ENCODE measurements around the gene B4GALT3. TPM values are rescaled to one million over a fixed set of nuclear protein-coding genes. Genes with fewer than 3 reads are reported as not detected.

Gene B4GALT3
- total and polyA plus RNA-seq, 9 of the 15 experiments (the other 6 are each of a cell fraction or from before 2014, with no cell fraction given), result 31.2 to 103 (median 46.1) TPM

DNA sequence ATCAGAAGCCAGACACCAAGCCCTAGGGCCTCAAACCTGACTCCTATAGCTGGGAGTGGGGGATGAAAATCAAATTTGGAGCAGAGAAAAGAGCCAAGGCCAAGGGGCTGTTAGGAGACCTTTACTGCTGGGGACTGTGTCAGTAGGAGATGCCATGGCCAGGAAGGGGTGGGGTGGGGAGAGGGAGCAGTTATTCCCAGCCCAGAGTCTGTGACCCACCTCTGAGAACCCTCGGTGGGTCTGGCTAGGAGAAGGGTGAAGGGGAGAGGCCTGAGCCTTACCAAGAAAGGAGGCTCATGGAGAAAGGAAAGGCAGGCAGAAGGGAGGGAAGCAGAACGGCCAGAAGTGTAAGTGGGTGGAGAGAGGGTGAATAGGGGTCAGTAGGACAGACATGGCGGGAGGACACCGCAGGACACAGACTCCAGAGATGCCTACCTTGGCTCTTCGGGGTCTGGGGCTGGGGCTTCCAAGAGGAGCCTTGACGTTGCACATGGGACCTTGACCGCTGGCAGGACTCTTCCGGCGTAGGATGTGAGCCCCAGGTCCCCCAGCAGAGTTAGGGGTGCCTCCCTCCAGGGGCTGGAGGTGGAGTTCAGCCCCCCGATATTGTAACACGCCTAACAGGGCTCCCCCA lies 20.4 kb upstream of the B4GALT3 start:
- CTCF ChIA-PET (ENCODE audit: low intra/inter-chr PET ratio), result no interaction called here
- H3K27ac ChIP-seq (ENCODE audit: extremely low read depth, low read depth, low read length), result no peak overlapping the region
- H4K20me1 ChIP-seq (replicated peaks; ENCODE audit: control insufficient read depth, insufficient read depth, low read length), result no peaks in the 10 kb centered on the region
- in situ Hi-C loops (cut with MboI) (no loop called here), intact Hi-C loops (cut with micrococcal nuclease) (no loop called here)
- DNase-seq (ENCODE audit: extremely low read depth in 1 of 4, low spot score in 3 of 4) (no peak), FAIRE-seq (no peak), ATAC-seq (no peak)
- H3K36me3 ChIP-seq (ENCODE audit: control insufficient read depth, insufficient read depth, low read length), result no peaks in the 10 kb centered on the region
- no TSS peak for BruUV-seq (replicated peaks)
- H3K9me3 ChIP-seq (replicated peaks; ENCODE audit: control insufficient read depth, insufficient read depth, low read depth, low read length), result no peaks in the 10 kb centered on the region
- H3K27me3 ChIP-seq (ENCODE audit: control insufficient read depth in 2 of 2, insufficient read depth in 2 of 2, low read length in 2 of 2), result no peaks in the 10 kb centered on the region
- peak overlapping the region; percentile 12; the same call in 1 of the 2 replicates for H3K4me2 ChIP-seq (ENCODE audit: insufficient read depth, low read length)
- TF ChIP-seq ZNF717 (CRISPR knock-in tag; IDR thresholded peaks at IDR 0.05) (no peak), PATZ1 (CRISPR knock-in tag; IDR thresholded peaks at IDR 0.05; ENCODE audit: borderline replicate concordance) (no peak), PBX2 (CRISPR knock-in tag; IDR thresholded peaks at IDR 0.05; ENCODE audit: low read depth) (no peak), PBX2 (tag; conservative IDR thresholded peaks at IDR 0.05; ENCODE audit: low read depth) (no peak)
- TF ChIP-seq, protein P1, sequence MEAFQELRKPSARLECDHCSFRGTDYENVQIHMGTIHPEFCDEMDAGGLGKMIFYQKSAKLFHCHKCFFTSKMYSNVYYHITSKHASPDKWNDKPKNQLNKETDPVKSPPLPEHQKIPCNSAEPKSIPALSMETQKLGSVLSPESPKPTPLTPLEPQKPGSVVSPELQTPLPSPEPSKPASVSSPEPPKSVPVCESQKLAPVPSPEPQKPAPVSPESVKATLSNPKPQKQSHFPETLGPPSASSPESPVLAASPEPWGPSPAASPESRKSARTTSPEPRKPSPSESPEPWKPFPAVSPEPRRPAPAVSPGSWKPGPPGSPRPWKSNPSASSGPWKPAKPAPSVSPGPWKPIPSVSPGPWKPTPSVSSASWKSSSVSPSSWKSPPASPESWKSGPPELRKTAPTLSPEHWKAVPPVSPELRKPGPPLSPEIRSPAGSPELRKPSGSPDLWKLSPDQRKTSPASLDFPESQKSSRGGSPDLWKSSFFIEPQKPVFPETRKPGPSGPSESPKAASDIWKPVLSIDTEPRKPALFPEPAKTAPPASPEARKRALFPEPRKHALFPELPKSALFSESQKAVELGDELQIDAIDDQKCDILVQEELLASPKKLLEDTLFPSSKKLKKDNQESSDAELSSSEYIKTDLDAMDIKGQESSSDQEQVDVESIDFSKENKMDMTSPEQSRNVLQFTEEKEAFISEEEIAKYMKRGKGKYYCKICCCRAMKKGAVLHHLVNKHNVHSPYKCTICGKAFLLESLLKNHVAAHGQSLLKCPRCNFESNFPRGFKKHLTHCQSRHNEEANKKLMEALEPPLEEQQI (IDR thresholded peaks at IDR 0.05), result no peak
- peaks cover 60 to 65% of the 10 kb centered on the region in 2 experiments for H3K4me1 ChIP-seq (replicated peaks in 1 of 2; ENCODE audit: control insufficient read depth in 2 of 2, insufficient read depth in 2 of 2, low read length in 2 of 2)
- POLR2A ChIA-PET, result interaction anchor here (0.6 to 1.0 kb wide), 3 partner anchors 15 to 65 kb away, joined by 3 read pairs; partner anchors contain the start of genes DEDD and PPOX
- H3K9ac ChIP-seq (ENCODE audit: insufficient read depth in 1 of 2, low read depth in 2 of 2, low read length in 2 of 2), result peak overlapping the region in 1 of 2 experiments; percentile 85; a peak in 2 of 4 replicates
- H3K9me1 ChIP-seq (ENCODE audit: control insufficient read depth, insufficient read depth, low read length), result no peaks in the 10 kb centered on the region
- 91% methylated on average over 9 of the region's 11 CpGs for WGBS (ENCODE audit: insufficient coverage, low coverage, missing lambda C conversion rate)
- no peak overlapping the region for H3K4me3 ChIP-seq
- H3K79me2 ChIP-seq (ENCODE audit: control insufficient read depth, insufficient read depth, low read length), result peaks cover 8% of the 10 kb centered on the region
- H2AFZ ChIP-seq (ENCODE audit: low read depth, low read length), result peak overlapping the region; percentile 81

Measured in K562 (cell line).